Osteocyte (in vitro differentiated cells): ENCODE data around the gene THAP2. TPM values are rescaled to one million over a fixed set of nuclear protein-coding genes. Genes with fewer than 3 reads are reported as not detected.
A peak's percentile ranks its signal among the peaks of the same experiment; 100 is the strongest.

ENCODE experiments used
- DNase-seq: peaks from one replicate; pipeline ENCODE4 v3.0.0; 2021; ENCODE audit warnings: mixed read lengths; ENCODE audit not compliant: unreplicated experiment; ENCODE audit errors: extremely low spot score
- H3K27ac Mint-ChIP-seq: one replicate; pipeline ENCODE4 v1.8.0; 2021; ENCODE audit warnings: mild to moderate bottlenecking, mixed read lengths; ENCODE audit not compliant: unreplicated experiment
- H3K27me3 Mint-ChIP-seq: one replicate; pipeline ENCODE4 v1.8.0; 2021; ENCODE audit warnings: mixed read lengths; ENCODE audit not compliant: unreplicated experiment
- H3K36me3 Mint-ChIP-seq: one replicate; pipeline ENCODE4 v1.8.0; 2021; ENCODE audit warnings: mixed read lengths; ENCODE audit not compliant: unreplicated experiment
- H3K4me1 Mint-ChIP-seq: one replicate; pipeline ENCODE4 v1.8.0; 2021; ENCODE audit warnings: mixed read lengths; ENCODE audit not compliant: unreplicated experiment
- H3K4me3 Mint-ChIP-seq: one replicate; pipeline ENCODE4 v1.8.0; 2021; ENCODE audit warnings: mild to moderate bottlenecking, moderate library complexity, mixed read lengths; ENCODE audit not compliant: unreplicated experiment
- H3K9me3 Mint-ChIP-seq: one replicate; pipeline ENCODE4 v1.8.0; 2021; ENCODE audit warnings: mixed read lengths; ENCODE audit not compliant: unreplicated experiment
- total RNA-seq: library from RNA; stranded (reverse); gene quantifications from 2 replicates; pipeline ENCODE4 v1.2.1, GENCODE V29; 2021
- TF ChIP-seq, protein P1 (sequence below): fragments of 200-600 bp; sonication (generic); IDR thresholded peaks from 2 replicates; pipeline ENCODE4 v1.5.0; 2021; ENCODE audit warnings: antibody characterized with exemption, mild to moderate bottlenecking, moderate library complexity

THAP2 gene
- total RNA-seq, 1 donor from 2014 or later: 5.0 TPM

DNA sequence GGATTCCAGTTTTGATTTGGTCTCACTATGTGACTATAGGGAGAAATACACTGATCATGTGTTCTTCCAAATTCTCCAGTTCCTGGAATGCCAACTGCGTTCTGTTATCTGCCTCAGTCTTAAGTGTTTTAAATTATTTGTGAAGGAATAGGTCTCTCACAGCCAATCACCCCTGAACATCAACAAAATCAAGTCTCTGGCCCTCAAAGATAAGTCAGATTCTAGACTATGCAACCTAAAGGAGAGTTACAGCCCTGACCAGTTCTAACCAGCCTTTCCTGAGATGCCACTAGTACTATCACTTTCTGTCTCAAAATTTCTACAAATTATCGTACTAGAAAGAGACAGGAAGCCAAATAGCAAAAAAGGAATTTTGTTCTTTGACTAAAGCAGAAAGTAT lies 22.7 kb upstream of the THAP2 start:
- TF ChIP-seq, protein P1, sequence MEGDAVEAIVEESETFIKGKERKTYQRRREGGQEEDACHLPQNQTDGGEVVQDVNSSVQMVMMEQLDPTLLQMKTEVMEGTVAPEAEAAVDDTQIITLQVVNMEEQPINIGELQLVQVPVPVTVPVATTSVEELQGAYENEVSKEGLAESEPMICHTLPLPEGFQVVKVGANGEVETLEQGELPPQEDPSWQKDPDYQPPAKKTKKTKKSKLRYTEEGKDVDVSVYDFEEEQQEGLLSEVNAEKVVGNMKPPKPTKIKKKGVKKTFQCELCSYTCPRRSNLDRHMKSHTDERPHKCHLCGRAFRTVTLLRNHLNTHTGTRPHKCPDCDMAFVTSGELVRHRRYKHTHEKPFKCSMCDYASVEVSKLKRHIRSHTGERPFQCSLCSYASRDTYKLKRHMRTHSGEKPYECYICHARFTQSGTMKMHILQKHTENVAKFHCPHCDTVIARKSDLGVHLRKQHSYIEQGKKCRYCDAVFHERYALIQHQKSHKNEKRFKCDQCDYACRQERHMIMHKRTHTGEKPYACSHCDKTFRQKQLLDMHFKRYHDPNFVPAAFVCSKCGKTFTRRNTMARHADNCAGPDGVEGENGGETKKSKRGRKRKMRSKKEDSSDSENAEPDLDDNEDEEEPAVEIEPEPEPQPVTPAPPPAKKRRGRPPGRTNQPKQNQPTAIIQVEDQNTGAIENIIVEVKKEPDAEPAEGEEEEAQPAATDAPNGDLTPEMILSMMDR: no peak
- Mint-ChIP-seq H3K9me3 (no peaks in the 10 kb centered on the region), H3K4me3 (no peak overlapping the region), H3K27me3 (no peaks in the 10 kb centered on the region), H3K27ac (peak overlapping the region; percentile 68), H3K4me1 (peaks cover 10% of the 10 kb centered on the region), H3K36me3 (peaks cover 46% of the 10 kb centered on the region)
- DNase-seq: no peak

DNA sequence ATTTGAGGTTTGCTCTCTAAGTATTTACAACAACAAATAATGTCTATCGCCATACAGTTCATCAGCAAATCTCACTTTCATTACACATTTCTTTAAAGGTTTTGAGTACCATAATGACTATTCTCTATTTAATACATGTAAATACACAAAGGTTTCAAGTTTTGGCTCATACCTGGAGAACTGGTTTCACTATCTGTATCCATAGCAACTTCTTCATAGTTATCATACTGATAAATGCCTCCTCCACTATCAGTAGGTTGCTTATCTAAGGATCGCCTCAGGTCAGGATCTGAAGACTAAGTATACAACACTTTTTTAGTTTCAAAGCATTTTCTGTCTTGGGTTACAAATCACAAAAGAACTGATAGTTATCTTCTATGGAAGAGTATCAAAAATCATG lies 21.8 kb upstream of the THAP2 start:
- no peaks in the 10 kb centered on the region for H3K27me3 Mint-ChIP-seq
- DNase-seq: no peak
- peaks cover 50% of the 10 kb centered on the region for H3K36me3 Mint-ChIP-seq
- H3K4me1 Mint-ChIP-seq: peaks cover 9% of the 10 kb centered on the region
- H3K27ac Mint-ChIP-seq: peak overlapping the region; percentile 68
- no peaks in the 10 kb centered on the region for H3K9me3 Mint-ChIP-seq
- TF ChIP-seq, protein P1: no peak
- H3K4me3 Mint-ChIP-seq: no peak overlapping the region

DNA sequence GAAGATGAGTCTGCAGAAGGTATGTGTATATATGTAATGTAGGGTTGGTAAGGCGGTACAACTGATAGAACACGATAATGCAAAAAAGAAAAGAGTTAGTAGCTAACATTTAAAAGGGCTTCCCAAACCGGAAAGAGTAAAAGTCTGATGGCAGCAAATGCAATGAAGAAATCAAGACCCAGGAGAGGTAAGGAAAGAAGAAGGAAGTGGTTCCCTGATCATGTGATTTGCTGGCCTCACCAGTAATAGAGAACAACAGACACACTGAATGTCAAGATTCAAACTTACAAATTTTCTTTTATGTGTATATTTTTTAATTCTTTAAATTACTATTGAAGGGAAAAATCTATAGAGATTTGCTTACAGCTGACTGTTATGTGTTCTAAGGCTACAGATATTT lies 18.8 kb upstream of the THAP2 start:
- Mint-ChIP-seq H3K27me3 (no peaks in the 10 kb centered on the region), H3K9me3 (no peaks in the 10 kb centered on the region), H3K27ac (no peak overlapping the region), H3K36me3 (peaks cover 58% of the 10 kb centered on the region), H3K4me3 (no peak overlapping the region), H3K4me1 (peaks cover 10% of the 10 kb centered on the region)
- no peak for DNase-seq
- TF ChIP-seq, protein P1: no peak

DNA sequence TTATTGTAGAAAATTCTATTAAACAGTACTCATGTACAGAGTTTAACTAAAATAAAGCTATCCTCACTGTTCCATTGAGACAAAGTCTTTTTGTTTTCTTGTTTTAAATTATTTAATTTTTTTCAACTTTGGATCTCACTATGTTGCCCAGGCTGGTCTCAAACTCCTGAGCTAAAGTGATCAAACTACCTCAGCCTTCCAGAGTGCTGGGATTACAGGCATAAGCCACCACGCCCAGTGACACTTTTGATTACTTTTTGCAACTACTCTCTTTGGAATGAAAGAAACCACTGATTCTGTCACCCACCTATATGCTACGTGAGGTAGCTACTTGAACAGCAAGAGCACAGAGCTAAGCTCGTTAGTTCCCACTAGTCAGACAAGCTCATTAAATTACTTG lies 17.6 kb upstream of the THAP2 start:
- H3K36me3 Mint-ChIP-seq: peaks cover 53% of the 10 kb centered on the region
- DNase-seq: no peak
- TF ChIP-seq, protein P1: no peak
- H3K27me3 Mint-ChIP-seq: no peaks in the 10 kb centered on the region
- H3K9me3 Mint-ChIP-seq: no peaks in the 10 kb centered on the region
- no peak overlapping the region for H3K4me3 Mint-ChIP-seq
- H3K4me1 Mint-ChIP-seq: peaks cover 7% of the 10 kb centered on the region
- no peak overlapping the region for H3K27ac Mint-ChIP-seq

DNA sequence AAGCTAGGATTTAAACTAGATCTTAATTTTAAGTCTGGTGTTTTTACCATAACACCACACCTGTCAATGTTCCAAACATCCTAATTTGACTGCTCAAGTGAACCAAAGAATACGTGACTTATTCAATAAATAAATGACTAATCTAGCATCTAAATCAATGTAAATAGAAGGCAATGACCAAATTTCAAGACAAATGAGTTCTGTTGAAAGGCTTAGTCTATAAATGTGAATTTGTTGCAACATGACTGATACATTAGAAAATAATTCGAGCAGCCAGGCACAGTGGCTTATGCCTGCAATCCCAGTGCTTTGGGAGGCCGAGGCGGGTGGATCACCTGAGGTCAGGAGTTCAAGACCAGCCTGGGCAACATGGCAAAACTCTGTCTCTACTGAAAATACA lies 15.6 kb upstream of the THAP2 start:
- no peaks in the 10 kb centered on the region for H3K27me3 Mint-ChIP-seq
- TF ChIP-seq, protein P1: no peak
- DNase-seq: no peak
- no peak overlapping the region for H3K4me3 Mint-ChIP-seq
- peak overlapping the region; percentile 25 for H3K27ac Mint-ChIP-seq
- no peaks in the 10 kb centered on the region for H3K9me3 Mint-ChIP-seq
- peaks cover 2% of the 10 kb centered on the region for H3K4me1 Mint-ChIP-seq
- H3K36me3 Mint-ChIP-seq: peaks cover 42% of the 10 kb centered on the region
